ENCODE results near the gene B3GNT4. TPM values are rescaled to one million over a fixed set of nuclear protein-coding genes. Genes with fewer than 3 reads are reported as not detected.

The B3GNT4 gene
- total and polyA plus RNA-seq, 7 donors = under 0.01 to 1.0 (median 0.55) TPM; not detected in 2

DNA sequence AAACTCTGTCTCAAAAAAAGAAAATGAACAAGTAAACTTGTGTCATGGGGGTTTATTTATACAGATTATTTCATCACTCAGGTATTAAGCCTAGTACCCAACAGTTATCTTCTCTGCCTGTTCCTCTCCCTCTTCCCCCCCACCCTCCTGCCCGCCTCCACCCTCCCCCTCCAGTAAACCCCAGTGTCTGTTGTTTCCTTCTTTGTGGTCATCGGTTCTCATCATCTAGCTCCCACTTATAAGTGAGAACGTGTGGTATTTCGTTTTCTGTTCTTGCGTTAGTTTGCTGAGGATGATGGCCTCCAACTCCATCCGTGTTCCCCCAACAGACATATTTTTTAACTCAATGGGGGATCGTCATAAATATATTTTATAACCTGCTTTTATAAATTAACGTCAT lies 41.8 kb upstream of the B3GNT4 start:
- peaks cover 0 to 3% (median 0%) of the 10 kb centered on the region in 3 donors for H3K27me3 ChIP-seq
- no peaks in the 10 kb centered on the region for H3K36me3 ChIP-seq
- no peaks in the 10 kb centered on the region for H3K4me1 ChIP-seq
- intact Hi-C loops (cut with DNase I) = no loop called here
- no peak overlapping the region for H3K27ac ChIP-seq
- no peak overlapping the region for H3K4me3 ChIP-seq
- WGBS, 2 donors = 74 to 78% methylated on average over 8 of the region's 8 CpGs
- H3K9me3 ChIP-seq = no peaks in the 10 kb centered on the region
- no peak for DNase-seq
- TF ChIP-seq EP300 (IDR thresholded peaks at IDR 0.05) (no peak), POLR2A (IDR thresholded peaks at IDR 0.05) (no peak), POLR2AphosphoS5 (IDR thresholded peaks at IDR 0.05) (no peak)
- TF ChIP-seq, protein P1, sequence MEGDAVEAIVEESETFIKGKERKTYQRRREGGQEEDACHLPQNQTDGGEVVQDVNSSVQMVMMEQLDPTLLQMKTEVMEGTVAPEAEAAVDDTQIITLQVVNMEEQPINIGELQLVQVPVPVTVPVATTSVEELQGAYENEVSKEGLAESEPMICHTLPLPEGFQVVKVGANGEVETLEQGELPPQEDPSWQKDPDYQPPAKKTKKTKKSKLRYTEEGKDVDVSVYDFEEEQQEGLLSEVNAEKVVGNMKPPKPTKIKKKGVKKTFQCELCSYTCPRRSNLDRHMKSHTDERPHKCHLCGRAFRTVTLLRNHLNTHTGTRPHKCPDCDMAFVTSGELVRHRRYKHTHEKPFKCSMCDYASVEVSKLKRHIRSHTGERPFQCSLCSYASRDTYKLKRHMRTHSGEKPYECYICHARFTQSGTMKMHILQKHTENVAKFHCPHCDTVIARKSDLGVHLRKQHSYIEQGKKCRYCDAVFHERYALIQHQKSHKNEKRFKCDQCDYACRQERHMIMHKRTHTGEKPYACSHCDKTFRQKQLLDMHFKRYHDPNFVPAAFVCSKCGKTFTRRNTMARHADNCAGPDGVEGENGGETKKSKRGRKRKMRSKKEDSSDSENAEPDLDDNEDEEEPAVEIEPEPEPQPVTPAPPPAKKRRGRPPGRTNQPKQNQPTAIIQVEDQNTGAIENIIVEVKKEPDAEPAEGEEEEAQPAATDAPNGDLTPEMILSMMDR (IDR thresholded peaks at IDR 0.05) = no peak

DNA sequence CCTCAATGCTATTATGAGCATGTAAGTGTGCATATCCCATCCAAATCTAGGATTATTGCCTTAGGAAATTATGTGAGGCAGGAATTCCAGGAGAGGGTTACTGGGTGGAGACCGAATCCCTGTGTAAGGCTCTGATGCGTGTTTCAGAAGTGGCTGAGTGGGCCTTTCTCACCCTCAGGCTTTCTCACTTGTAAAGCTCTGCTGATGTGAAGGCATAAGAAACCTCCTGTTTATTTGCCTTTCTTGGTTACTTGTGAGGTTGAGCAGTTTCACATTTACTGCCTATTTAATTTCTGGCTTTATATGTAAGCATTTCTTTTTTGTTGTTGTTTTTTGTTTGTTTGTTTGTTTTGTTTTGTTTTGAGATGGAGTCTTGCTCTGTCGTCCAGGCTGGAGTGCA lies 40.5 kb upstream of the B3GNT4 start:
- intact Hi-C loops (cut with DNase I) = no loop called here
- 82 to 88% methylated on average over 3 of the region's 3 CpGs for WGBS, 2 donors
- H3K9me3 ChIP-seq = no peaks in the 10 kb centered on the region
- no peak for DNase-seq
- no peaks in the 10 kb centered on the region for H3K4me1 ChIP-seq
- no peak overlapping the region for H3K4me3 ChIP-seq
- H3K27me3 ChIP-seq = peaks cover 0 to 3% (median 0%) of the 10 kb centered on the region in 3 donors
- no peak overlapping the region for H3K27ac ChIP-seq
- no peaks in the 10 kb centered on the region for H3K36me3 ChIP-seq
- no peak for TF ChIP-seq POLR2A (IDR thresholded peaks at IDR 0.05)
- TF ChIP-seq, protein P1 (IDR thresholded peaks at IDR 0.05) = no peak
- no peak for TF ChIP-seq EP300 (IDR thresholded peaks at IDR 0.05)
- no peak for TF ChIP-seq POLR2AphosphoS5 (IDR thresholded peaks at IDR 0.05)

DNA sequence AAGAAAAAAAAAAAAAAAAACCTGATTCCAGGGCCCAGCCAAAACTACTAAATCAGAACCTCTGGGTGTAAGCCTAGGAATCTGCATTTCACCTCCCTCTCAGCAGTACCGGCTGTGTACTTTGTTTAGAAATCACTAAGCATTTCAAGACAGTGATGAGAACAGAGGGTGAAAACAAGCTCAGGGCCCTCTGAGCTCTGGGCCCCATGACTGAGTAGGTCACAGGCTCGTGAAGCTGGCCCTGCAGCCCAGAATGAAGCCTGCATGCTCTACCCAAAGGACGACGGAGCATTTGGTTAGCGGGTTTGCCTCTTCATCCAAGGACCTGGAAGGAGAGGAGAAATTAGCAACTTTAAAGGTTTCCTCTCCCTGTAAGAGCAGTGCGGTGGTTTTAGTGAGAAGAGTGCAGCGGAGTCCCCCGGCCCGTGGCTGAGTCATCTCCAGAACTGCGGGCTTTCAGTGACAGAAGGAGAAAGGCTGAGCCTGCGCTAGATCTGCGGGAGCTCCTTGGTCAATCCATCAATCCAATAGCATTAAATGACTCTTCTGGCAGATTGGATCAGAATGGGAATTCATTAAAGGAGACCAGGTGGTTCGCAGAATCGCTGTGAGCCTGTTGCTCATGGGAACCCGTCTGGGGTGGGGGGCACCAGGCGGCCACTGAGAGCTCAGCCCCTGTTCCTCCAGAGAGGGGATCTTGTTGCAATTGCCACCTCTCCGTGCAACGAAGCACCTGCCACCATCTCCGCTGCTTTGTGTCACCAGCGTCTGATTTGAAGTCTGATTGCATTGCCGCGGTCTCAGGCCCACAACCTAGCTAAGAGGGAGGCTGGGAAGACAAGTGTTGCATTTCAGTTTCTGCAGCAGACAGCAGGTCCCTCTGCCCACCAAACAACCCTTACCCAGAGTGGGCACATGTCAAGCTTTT lies 36.8 kb upstream of the B3GNT4 start:
- H3K9me3 ChIP-seq = no peaks in the 10 kb centered on the region
- no peak for DNase-seq
- peaks cover 0 to 3% (median under 1%) of the 10 kb centered on the region in 3 donors for H3K27me3 ChIP-seq
- no peak overlapping the region for H3K4me3 ChIP-seq
- no peaks in the 10 kb centered on the region for H3K4me1 ChIP-seq
- TF ChIP-seq POLR2A (IDR thresholded peaks at IDR 0.05) (no peak), POLR2AphosphoS5 (IDR thresholded peaks at IDR 0.05) (no peak), EP300 (IDR thresholded peaks at IDR 0.05) (no peak)
- TF ChIP-seq, protein P1 (IDR thresholded peaks at IDR 0.05) = no peak
- WGBS, 2 donors = 77 to 85% methylated on average over 22 of the region's 22 CpGs
- no peak overlapping the region for H3K27ac ChIP-seq
- intact Hi-C loops (cut with DNase I) = no loop called here
- H3K36me3 ChIP-seq = no peaks in the 10 kb centered on the region

DNA sequence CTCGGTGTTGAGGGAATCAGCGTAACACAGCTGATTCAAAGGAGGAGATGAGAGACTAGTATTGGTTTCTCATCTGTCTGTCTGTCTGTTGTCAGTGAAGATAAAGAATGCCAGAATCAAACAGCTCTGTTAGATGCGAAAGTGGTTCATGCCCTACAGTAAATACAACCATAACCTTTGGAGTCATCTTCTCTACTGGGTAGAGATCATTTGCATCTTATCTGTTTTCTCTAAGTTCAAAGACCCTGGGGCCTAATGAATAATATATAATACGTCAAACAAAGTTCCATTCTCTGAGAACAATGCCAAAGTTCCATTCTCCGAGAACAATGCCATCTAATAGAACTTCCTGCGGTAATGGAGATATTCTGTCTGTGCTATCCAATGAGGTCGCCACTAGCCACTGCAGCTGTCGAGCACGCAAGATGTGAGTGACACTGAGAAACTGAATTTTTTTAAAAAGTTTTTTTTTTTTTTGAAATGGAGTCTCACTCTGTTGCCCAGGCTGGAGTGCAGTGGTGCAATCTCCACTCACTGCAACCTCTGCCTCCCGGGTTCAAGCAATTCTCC lies 36.1 kb upstream of the B3GNT4 start:
- intact Hi-C loops (cut with DNase I) = no loop called here

More for the DNA sequence above, 36.1 kb upstream of the B3GNT4 start:
- Histone ChIP-seq H3K9me3 (no peaks in the 10 kb centered on the region), H3K36me3 (no peaks in the 10 kb centered on the region), H3K27ac (no peak overlapping the region), H3K27me3 (peaks cover 0 to 8% (median 3%) of the 10 kb centered on the region in 3 donors), H3K4me3 (no peak overlapping the region), H3K4me1 (no peaks in the 10 kb centered on the region)
- WGBS, 2 donors = 82 to 89% methylated on average over 10 of the region's 10 CpGs
- no peak for DNase-seq
- TF ChIP-seq, protein P1 (IDR thresholded peaks at IDR 0.05) = no peak
- TF ChIP-seq POLR2A (IDR thresholded peaks at IDR 0.05) = no peak
- TF ChIP-seq POLR2AphosphoS5 (IDR thresholded peaks at IDR 0.05) = no peak
- TF ChIP-seq EP300 (IDR thresholded peaks at IDR 0.05) = no peak

Data from sigmoid colon (tissue), 7 donors.